GM04503 (cell line): Measurements from ENCODE around the gene LORICRIN.

Experiments
- DNase-seq: peaks from one replicate; pipeline ENCODE4 v3.0.0-alpha.2; 2012; ENCODE audit warnings: low read depth

Gene LORICRIN

GRCh38 chr1:153250166-153250565, 9.3 kb upstream of the LORICRIN start:
- no peak for DNase-seq

GRCh38 chr1:153251087-153251486, 8.4 kb upstream of the LORICRIN start:
- no peak for DNase-seq

GRCh38 chr1:153251562-153251961, 7.9 kb upstream of the LORICRIN start:
- DNase-seq, result no peak

- DNase-seq, result no peak
Measured at GRCh38 chr1:153251988-153252387, 7.5 kb upstream of the LORICRIN start.

GRCh38 chr1:153253076-153253475, 6.4 kb upstream of the LORICRIN start:
- DNase-seq, result no peak

GRCh38 chr1:153253693-153254092, 5.8 kb upstream of the LORICRIN start:
- DNase-seq, result no peak

GRCh38 chr1:153260585-153261280, 1.2 kb downstream of the LORICRIN start:
- DNase-seq, result no peak

GRCh38 chr1:153261281-153262069, 2.0 kb downstream of the LORICRIN start:
- no peak for DNase-seq

GRCh38 chr1:153262070-153262366, 2.5 kb downstream of the LORICRIN start:
- DNase-seq, result no peak

- DNase-seq, result no peak
Measured at GRCh38 chr1:153262462-153263157, 3.1 kb downstream of the LORICRIN start.

GRCh38 chr1:153265457-153265856, 6.0 kb downstream of the LORICRIN start:
- DNase-seq, result no peak

GRCh38 chr1:153271711-153272110, 12.2 kb downstream of the LORICRIN start:
- DNase-seq, result no peak

- no peak for DNase-seq
Measured at GRCh38 chr1:153272186-153272585, 12.7 kb downstream of the LORICRIN start.

- DNase-seq, result no peak
Measured at GRCh38 chr1:153277852-153278251, 18.4 kb downstream of the LORICRIN start.

GRCh38 chr1:153288634-153289275, 29.3 kb downstream of the LORICRIN start:
- DNase-seq, result no peak

GRCh38 chr1:153291514-153291913, 32.0 kb downstream of the LORICRIN start:
- DNase-seq, result no peak

- DNase-seq, result no peak
Measured at GRCh38 chr1:153292185-153292584, 32.7 kb downstream of the LORICRIN start.

- no peak for DNase-seq
Measured at GRCh38 chr1:153292740-153293479, 33.4 kb downstream of the LORICRIN start.

- no peak for DNase-seq
Measured at GRCh38 chr1:153293480-153293775, 33.9 kb downstream of the LORICRIN start.

GRCh38 chr1:153293851-153294250, 34.4 kb downstream of the LORICRIN start:
- no peak for DNase-seq

GRCh38 chr1:153302308-153302707, 42.8 kb downstream of the LORICRIN start:
- no peak for DNase-seq

- DNase-seq, result no peak
Measured at GRCh38 chr1:153305682-153306081, 46.2 kb downstream of the LORICRIN start.
